IMR-90 (cell line): ENCODE data around the gene KDM4F. TPM values are rescaled to one million over a fixed set of nuclear protein-coding genes. Genes with fewer than 3 reads are reported as not detected.

Experiments used
- ATAC-seq: fragments of 200-7000 bp; cut with Tn5 transposase; 2 replicates; pipeline ENCODE4 v1.9.1; 2020; ENCODE audit warnings: low read depth, mild to moderate bottlenecking, moderate library complexity
- BruUV-seq: library from RNA; stranded (reverse); fragments of 400-500 nt; replicated peaks from 2 replicates; lab custom pipeline; 2021; lab: Mats Ljungman, UMichigan
- CTCF ChIA-PET: fragments of 300-600 bp; formaldehyde crosslinking; extraction: SDS; loops from one replicate; lab custom pipeline; 2021; ENCODE audit warnings: antibody characterized with exemption; lab: Yijun Ruan, JAX
- POLR2A ChIA-PET: fragments of 300-600 bp; sonication (Branson Sonifier 250); formaldehyde crosslinking; loops from one replicate; lab custom pipeline; 2022; ENCODE audit warnings: antibody characterized with exemption; ENCODE audit not compliant: unreplicated experiment; lab: Charles Lee
- DNase-seq: peaks from one replicate; pipeline ENCODE4 v3.0.0; 2013
- H2AFZ ChIP-seq: replicated peaks from 2 replicates; pipeline ENCODE3; 2013; ENCODE audit warnings: low read length, mild to moderate bottlenecking; ENCODE audit not compliant: poor library complexity
- H2AK5ac ChIP-seq: 2 replicates; pipeline ENCODE4 v1.6.1; 2013; ENCODE audit warnings: low read depth, low read length, inconsistent platforms
- H2AK9ac ChIP-seq: replicated peaks from 2 replicates; pipeline ENCODE3; 2013; ENCODE audit warnings: mild to moderate bottlenecking, low read depth, low read length, moderate library complexity; ENCODE audit not compliant: poor library complexity
- H2BK120ac ChIP-seq: 2 replicates; pipeline ENCODE4 v1.6.1; 2013; ENCODE audit warnings: low read depth, low read length, inconsistent platforms
- H2BK15ac ChIP-seq: 3 replicates; pipeline ENCODE4 v1.6.1; 2013; ENCODE audit warnings: low read depth, low read length, inconsistent platforms
- H2BK20ac ChIP-seq: 2 replicates; pipeline ENCODE4 v1.6.1; 2013; ENCODE audit warnings: low read depth, mild to moderate bottlenecking, inconsistent platforms, low read length, moderate library complexity
- H2BK5ac ChIP-seq: 2 replicates; pipeline ENCODE4 v1.6.1; 2013; ENCODE audit warnings: mild to moderate bottlenecking, low read depth, low read length, inconsistent platforms; ENCODE audit not compliant: poor library complexity, severe bottlenecking
- H3K14ac ChIP-seq: replicated peaks from 2 replicates; pipeline ENCODE4 v1.6.1; 2013; ENCODE audit warnings: low read depth, low read length, inconsistent platforms
- H3K18ac ChIP-seq: 2 replicates; pipeline ENCODE4 v1.6.1; 2013; ENCODE audit warnings: low read depth, low read length, control low read depth
- H3K23ac ChIP-seq: 2 replicates; pipeline ENCODE4 v1.6.1; 2013; ENCODE audit warnings: low read depth, low read length, inconsistent platforms
- H3K27ac ChIP-seq: 2 replicates; pipeline ENCODE4 v1.5.1; 2013; ENCODE audit warnings: mild to moderate bottlenecking, control low read depth, low read length; ENCODE audit not compliant: insufficient read depth
- H3K27me3 ChIP-seq: 2 replicates; pipeline ENCODE4 v1.6.1; 2013; ENCODE audit warnings: low read length; ENCODE audit not compliant: control insufficient read depth, insufficient read depth
- H3K36me3 ChIP-seq: 2 replicates; pipeline ENCODE4 v1.6.1; 2013; ENCODE audit warnings: low read length, mixed read lengths; ENCODE audit not compliant: control insufficient read depth, insufficient read depth
- H3K4ac ChIP-seq: 2 replicates; pipeline ENCODE4 v1.6.1; 2013; ENCODE audit warnings: low read depth, low read length, inconsistent platforms
- H3K4me1 ChIP-seq: 2 replicates; pipeline ENCODE4 v1.6.1; 2013; ENCODE audit warnings: low read length, mixed read lengths; ENCODE audit not compliant: control insufficient read depth, insufficient read depth
- H3K4me2 ChIP-seq: 2 replicates; pipeline ENCODE4 v1.6.1; 2013; ENCODE audit warnings: low read depth, mild to moderate bottlenecking, control low read depth, low read length, moderate library complexity
- H3K4me3 ChIP-seq: 2 replicates; pipeline ENCODE4 v1.5.1; 2013; ENCODE audit warnings: low read depth, mild to moderate bottlenecking, control low read depth, low read length, moderate library complexity; ENCODE audit not compliant: insufficient read depth
- H3K56ac ChIP-seq: 2 replicates; pipeline ENCODE4 v1.6.1; 2013; ENCODE audit warnings: low read length, inconsistent platforms; ENCODE audit not compliant: insufficient read depth; ENCODE audit errors: extremely low read depth
- H3K79me1 ChIP-seq, 2 experiments: 2 replicates each; pipeline ENCODE4 v1.6.1; 2013; ENCODE audit warnings: low read length in 2 of 2, inconsistent platforms in 1 of 2, low read depth in 1 of 2
- H3K9ac ChIP-seq: 2 replicates; pipeline ENCODE4 v1.6.1; 2013; ENCODE audit warnings: low read depth, low read length, control low read depth
- H3K9me1 ChIP-seq: 2 replicates; pipeline ENCODE4 v1.6.1; 2013; ENCODE audit warnings: low read length, inconsistent platforms; ENCODE audit not compliant: insufficient read depth
- H3K9me3 ChIP-seq: 2 replicates; pipeline ENCODE4 v1.6.1; 2013; ENCODE audit warnings: low read length; ENCODE audit not compliant: control insufficient read depth, insufficient read depth
- H4K20me1 ChIP-seq: 2 replicates; pipeline ENCODE4 v1.6.1; 2013; ENCODE audit warnings: low read length, inconsistent platforms; ENCODE audit not compliant: insufficient read depth
- H4K5ac ChIP-seq: 2 replicates; pipeline ENCODE4 v1.6.1; 2013; ENCODE audit warnings: mild to moderate bottlenecking, low read depth, low read length, control low read depth
- H4K8ac ChIP-seq, 2 experiments: 2 replicates each; pipeline ENCODE4 v1.6.1; 2013; ENCODE audit warnings: low read depth in 2 of 2, low read length in 2 of 2, control low read depth in 1 of 2, inconsistent platforms in 1 of 2
- H4K91ac ChIP-seq: 2 replicates; pipeline ENCODE4 v1.6.1; 2013; ENCODE audit warnings: low read depth, low read length, inconsistent platforms; ENCODE audit not compliant: insufficient read depth
- CEBPB ChIP-seq: IDR thresholded peaks from 2 replicates; pipeline ENCODE4 v1.6.1; 2012; ENCODE audit warnings: low read depth, low read length, improper control_type of control experiment
- CHD1 ChIP-seq: IDR thresholded peaks from 2 replicates; pipeline ENCODE4 v1.6.1; 2012; ENCODE audit warnings: low read depth, low read length, improper control_type of control experiment
- MAZ ChIP-seq: IDR thresholded peaks from 2 replicates; pipeline ENCODE4 v1.6.1; 2012; ENCODE audit warnings: low read depth, mild to moderate bottlenecking, low read length, improper control_type of control experiment, moderate library complexity, borderline replicate concordance
- MXI1 ChIP-seq: IDR thresholded peaks from 2 replicates; pipeline ENCODE4 v1.6.1; 2012; ENCODE audit warnings: low read depth, mild to moderate bottlenecking, low read length, moderate library complexity, borderline replicate concordance
- POLR2A ChIP-seq: IDR thresholded peaks from 2 replicates; pipeline ENCODE4 v1.6.1; 2012; ENCODE audit warnings: mild to moderate bottlenecking, low read depth, low read length
- RAD21 ChIP-seq: IDR thresholded peaks from 2 replicates; pipeline ENCODE4 v1.6.1; 2012; ENCODE audit warnings: low read length, improper control_type of control experiment
- RCOR1 ChIP-seq: IDR thresholded peaks from 2 replicates; pipeline ENCODE4 v1.6.1; 2012; ENCODE audit warnings: mild to moderate bottlenecking, low read length, improper control_type of control experiment; ENCODE audit not compliant: insufficient replicate concordance
- SMC3 ChIP-seq: fragments of 150-350 bp; IDR thresholded peaks from 2 replicates; pipeline ENCODE4 v1.6.1; 2016; ENCODE audit warnings: low read depth, mild to moderate bottlenecking, antibody characterized with exemption, low read length, moderate library complexity
- WGBS, 2 experiments: methylation state at CpG; one replicate each; pipeline versions ENCODE4 v1.1.5 to v1.1.7; 2013; ENCODE audit warnings: missing lambda C conversion rate in 2 of 2; ENCODE audit not compliant: insufficient read length in 1 of 2; ENCODE audit errors: extremely low coverage in 2 of 2; 5-methylcytosine and 5-hydroxymethylcytosine counted together
- dilution Hi-C: fragments of 300-500 bp; cut with HindIII; formaldehyde crosslinking; loops from one replicate; pipeline ENCODE4 v1.14.3; 2018; ENCODE audit warnings: low sequenced_read_pairs; ENCODE audit not compliant: unreplicated experiment
- in situ Hi-C: fragments of 300-500 bp; cut with MboI; formaldehyde crosslinking; loops from 3 replicates; pipeline ENCODE4 v1.14.3; 2019; ENCODE audit warnings: low sequenced_read_pairs, inconsistent platforms, mixed read lengths
- intact Hi-C: fragments of 100-400 bp; cut with micrococcal nuclease; formaldehyde crosslinking; loops from 2 replicates; pipeline ENCODE4 v1.10.0; 2022
- polyA plus RNA-seq, 3 experiments: library from polyadenylated mRNA; depleted of rRNA; stranded (reverse); fragments of >200 nt; gene quantifications; 2 replicates each; pipeline ENCODE4 v1.2.3, GENCODE V29; 2012; ENCODE audit warnings: low replicate concordance in 1 of 3
- total RNA-seq: library from RNA; depleted of rRNA; stranded (reverse); fragments of >200 nt; gene quantifications from 2 replicates; pipeline ENCODE4 v1.2.3, GENCODE V29; 2012
- TF ChIP-seq, protein P1 (sequence below): fragments of 150-350 bp; IDR thresholded peaks from 2 replicates; pipeline ENCODE4 v1.6.1; 2017; ENCODE audit warnings: mild to moderate bottlenecking, antibody characterized with exemption, low read length, low read depth
- TF ChIP-seq, protein P2 (sequence below): fragments of 150-350 bp; IDR thresholded peaks from 2 replicates; pipeline ENCODE4 v1.6.1; 2016; ENCODE audit warnings: low read depth, mild to moderate bottlenecking, low read length, moderate library complexity, borderline replicate concordance

The KDM4F gene
- total and polyA plus RNA-seq, 2 of the 4 experiments (the other 2 are of a cell fraction), result not detected

DNA sequence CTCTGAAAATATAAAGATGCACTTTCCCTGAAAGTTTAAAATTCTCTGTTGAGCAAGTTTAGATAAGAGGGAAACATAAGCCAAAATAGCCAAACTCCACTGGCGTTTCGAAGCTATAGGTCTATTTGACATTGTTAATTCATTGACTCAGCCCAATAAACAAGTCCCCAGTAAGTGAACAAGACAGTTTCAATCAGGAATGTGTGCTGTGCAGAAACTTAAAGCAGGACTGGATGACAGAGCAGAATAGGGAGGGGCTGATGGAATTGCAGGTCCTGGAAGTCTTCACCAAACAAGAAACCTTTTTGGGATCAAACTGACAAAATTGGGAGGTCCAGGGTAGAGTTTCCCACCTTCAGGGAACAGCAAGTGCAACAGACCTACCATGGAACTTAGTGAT lies 33.1 kb upstream of the KDM4F start:
- in situ Hi-C loops (no loop called here), intact Hi-C loops (no loop called here), dilution Hi-C loops (no loop called here)
- DNase-seq (no peak), ATAC-seq (no peak)
- H3K36me3 ChIP-seq, result no peaks in the 10 kb centered on the region
- H4K8ac ChIP-seq, result no peak overlapping the region
- H2AK9ac ChIP-seq, result no peak overlapping the region
- H3K23ac ChIP-seq, result no peak overlapping the region
- no peak overlapping the region for H3K56ac ChIP-seq
- WGBS, 2 experiments, result no CpG with 5 or more reads among the region's 2 CpGs
- no peak overlapping the region for H3K27ac ChIP-seq
- H3K79me1 ChIP-seq, result no peaks in the 10 kb centered on the region
- POLR2A ChIA-PET, result no interaction called here
- no peak overlapping the region for H3K18ac ChIP-seq
- no peak overlapping the region for H3K9ac ChIP-seq
- H2BK5ac ChIP-seq, result no peak overlapping the region
- TF ChIP-seq, protein P1, sequence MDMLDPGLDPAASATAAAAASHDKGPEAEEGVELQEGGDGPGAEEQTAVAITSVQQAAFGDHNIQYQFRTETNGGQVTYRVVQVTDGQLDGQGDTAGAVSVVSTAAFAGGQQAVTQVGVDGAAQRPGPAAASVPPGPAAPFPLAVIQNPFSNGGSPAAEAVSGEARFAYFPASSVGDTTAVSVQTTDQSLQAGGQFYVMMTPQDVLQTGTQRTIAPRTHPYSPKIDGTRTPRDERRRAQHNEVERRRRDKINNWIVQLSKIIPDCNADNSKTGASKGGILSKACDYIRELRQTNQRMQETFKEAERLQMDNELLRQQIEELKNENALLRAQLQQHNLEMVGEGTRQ, result no peak
- no peak for TF ChIP-seq CHD1
- TF ChIP-seq CEBPB, result no peak
- no peak for TF ChIP-seq MXI1
- TF ChIP-seq MAZ, result no peak
- no peak for TF ChIP-seq RAD21
- TF ChIP-seq, protein P2, sequence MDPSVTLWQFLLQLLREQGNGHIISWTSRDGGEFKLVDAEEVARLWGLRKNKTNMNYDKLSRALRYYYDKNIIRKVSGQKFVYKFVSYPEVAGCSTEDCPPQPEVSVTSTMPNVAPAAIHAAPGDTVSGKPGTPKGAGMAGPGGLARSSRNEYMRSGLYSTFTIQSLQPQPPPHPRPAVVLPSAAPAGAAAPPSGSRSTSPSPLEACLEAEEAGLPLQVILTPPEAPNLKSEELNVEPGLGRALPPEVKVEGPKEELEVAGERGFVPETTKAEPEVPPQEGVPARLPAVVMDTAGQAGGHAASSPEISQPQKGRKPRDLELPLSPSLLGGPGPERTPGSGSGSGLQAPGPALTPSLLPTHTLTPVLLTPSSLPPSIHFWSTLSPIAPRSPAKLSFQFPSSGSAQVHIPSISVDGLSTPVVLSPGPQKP, result no peak
- no peak for TF ChIP-seq SMC3
- no peak for TF ChIP-seq RCOR1
- TF ChIP-seq POLR2A, result no peak
- no peaks in the 10 kb centered on the region for H3K9me1 ChIP-seq
- no peaks in the 10 kb centered on the region for H3K4me1 ChIP-seq
- no peak overlapping the region for H2AK5ac ChIP-seq
- H4K5ac ChIP-seq, result no peak overlapping the region
- no peak overlapping the region for H4K91ac ChIP-seq
- H3K4me2 ChIP-seq, result no peak overlapping the region
- no peak overlapping the region for H2BK120ac ChIP-seq
- H3K4ac ChIP-seq, result no peak overlapping the region
- peaks cover 12% of the 10 kb centered on the region; the same call in 1 of the 2 replicates for H3K27me3 ChIP-seq
- CTCF ChIA-PET, result no interaction called here
- no TSS peak for BruUV-seq
- H2BK20ac ChIP-seq, result no peak overlapping the region
- no peak overlapping the region for H2BK15ac ChIP-seq
- no peaks in the 10 kb centered on the region for H4K20me1 ChIP-seq
- no peak overlapping the region for H3K14ac ChIP-seq
- H3K9me3 ChIP-seq, result no peaks in the 10 kb centered on the region
- no peak overlapping the region for H2AFZ ChIP-seq
- H3K4me3 ChIP-seq, result no peak overlapping the region
